Upper lobe of right lung (tissue), 1 donor: ENCODE measurements around the gene RRP15. TPM values are rescaled to one million over a fixed set of nuclear protein-coding genes. Genes with fewer than 3 reads are reported as not detected.
"Not testable (repeated sequence)": the region's sequence is repeated elsewhere in the genome, so short reads cannot be mapped to it uniquely, and the experiment has no call there.

Source experiments
- ATAC-seq: fragments of 200-7000 bp; cut with Tn5 transposase; one replicate; pipeline ENCODE4 v1.9.1; 2020; ENCODE audit warnings: mild to moderate bottlenecking, moderate library complexity
- DNase-seq: peaks from one replicate; pipeline ENCODE4 v3.0.0-alpha.2; 2020
- H3K27ac ChIP-seq: fragments of 200-600 bp; one replicate; pipeline ENCODE4 v1.8.0; 2022
- H3K27me3 ChIP-seq: fragments of 200-600 bp; one replicate; pipeline ENCODE4 v1.8.0; 2022; ENCODE audit warnings: mild to moderate bottlenecking
- H3K36me3 ChIP-seq: fragments of 200-600 bp; one replicate; pipeline ENCODE4 v1.8.0; 2022
- H3K4me1 ChIP-seq: fragments of 200-600 bp; one replicate; pipeline ENCODE4 v1.8.0; 2022
- H3K4me3 ChIP-seq: fragments of 200-600 bp; one replicate; pipeline ENCODE4 v1.8.0; 2022; ENCODE audit warnings: mild to moderate bottlenecking
- H3K9me3 ChIP-seq: fragments of 200-600 bp; one replicate; pipeline ENCODE4 v1.8.0; 2022
- CTCF ChIP-seq: fragments of 200-600 bp; IDR thresholded peaks from one replicate; pipeline ENCODE4 v1.8.0; 2022; ENCODE audit warnings: antibody characterized with exemption
- intact Hi-C: fragments of 100-400 bp; cut with DNase I; formaldehyde crosslinking; loops from one replicate; pipeline ENCODE4 v1.11.0; 2022
- total RNA-seq: library from RNA; stranded (reverse); fragmentation: NEBNext Ultra II Directional; extraction: Animal tissue kit (Norgen Biotek cat#: 25700); gene quantifications from one replicate; pipeline ENCODE4 v1.2.1, GENCODE V29; 2021
- donor health status: DM: no; HTN: yes; CAD: no; lungs with severe emphysema.

RRP15 gene
- total RNA-seq, 1 donor from 2014 or later: 16.9 TPM

GRCh38 chr1:218315638-218316037, 30.5 kb downstream of the RRP15 start:
- Histone ChIP-seq H3K27ac (no peak overlapping the region), H3K4me3 (no peak overlapping the region), H3K9me3 (no peaks in the 10 kb centered on the region), H3K36me3 (no peaks in the 10 kb centered on the region), H3K27me3 (no peaks in the 10 kb centered on the region), H3K4me1 (no peaks in the 10 kb centered on the region)
- ATAC-seq (no peak), DNase-seq (no peak)
- intact Hi-C loops: no loop called here
- TF ChIP-seq CTCF: no peak

GRCh38 chr1:218317061-218317460, 32.0 kb downstream of the RRP15 start:
- TF ChIP-seq CTCF: no peak
- DNase-seq: no peak
- intact Hi-C loops: no loop called here

GRCh38 chr1:218320182-218320581, 35.1 kb downstream of the RRP15 start:
- not testable (repeated sequence) for H3K27me3 ChIP-seq, H3K4me3 ChIP-seq, H3K4me1 ChIP-seq, DNase-seq, H3K9me3 ChIP-seq, ATAC-seq, H3K27ac ChIP-seq
- peaks cover 16% of the 10 kb centered on the region for H3K36me3 ChIP-seq
- intact Hi-C loops: loop anchor here (10.0 kb wide), 1 partner anchor 1495 kb away; no protein-coding TSS in a partner anchor

More at GRCh38 chr1:218317061-218317460, 32.0 kb downstream of the RRP15 start:
- Histone ChIP-seq H3K27ac (no peak overlapping the region), H3K36me3 (peaks cover 3% of the 10 kb centered on the region), H3K4me3 (no peak overlapping the region), H3K4me1 (no peaks in the 10 kb centered on the region), H3K27me3 (no peaks in the 10 kb centered on the region), H3K9me3 (no peaks in the 10 kb centered on the region)
- ATAC-seq: no peak

GRCh38 chr1:218322762-218323161, 37.7 kb downstream of the RRP15 start:
- ATAC-seq (no peak), DNase-seq (no peak)
- Histone ChIP-seq H3K27me3 (no peaks in the 10 kb centered on the region), H3K9me3 (no peaks in the 10 kb centered on the region), H3K27ac (no peak overlapping the region), H3K36me3 (peaks cover 16% of the 10 kb centered on the region), H3K4me3 (no peak overlapping the region), H3K4me1 (no peaks in the 10 kb centered on the region)
- TF ChIP-seq CTCF: no peak
- intact Hi-C loops: loop anchor here (10.0 kb wide), 1 partner anchor 1492 kb away; no protein-coding TSS in a partner anchor

GRCh38 chr1:218323568-218324225, 38.6 kb downstream of the RRP15 start:
- H3K27me3 ChIP-seq: no peaks in the 10 kb centered on the region
- intact Hi-C loops: loop anchor here (10.0 kb wide), 1 partner anchor 1491 kb away; no protein-coding TSS in a partner anchor
- H3K4me3 ChIP-seq: no peak overlapping the region
- no peak overlapping the region for H3K27ac ChIP-seq
- H3K9me3 ChIP-seq: no peaks in the 10 kb centered on the region
- peaks cover 16% of the 10 kb centered on the region for H3K36me3 ChIP-seq
- H3K4me1 ChIP-seq: no peaks in the 10 kb centered on the region
- ATAC-seq (peak; percentile 30), DNase-seq (no peak)
- no peak for TF ChIP-seq CTCF

- Histone ChIP-seq H3K27ac (no peak overlapping the region), H3K4me1 (no peaks in the 10 kb centered on the region), H3K4me3 (no peak overlapping the region), H3K9me3 (no peaks in the 10 kb centered on the region), H3K36me3 (peaks cover 16% of the 10 kb centered on the region), H3K27me3 (no peaks in the 10 kb centered on the region)
- ATAC-seq (peak; percentile 13), DNase-seq (no peak)
- intact Hi-C loops: loop anchor here (10.0 kb wide), 1 partner anchor 1491 kb away; no protein-coding TSS in a partner anchor
- TF ChIP-seq CTCF: no peak
Observed at GRCh38 chr1:218324226-218324580, 39.1 kb downstream of the RRP15 start.
